BJ (cell line): Measurements from ENCODE around the gene GCHFR. TPM values are rescaled to one million over a fixed set of nuclear protein-coding genes. Genes with fewer than 3 reads are reported as not detected.

ENCODE experiments used
- CTCF ChIA-PET: fragments of 350-600 bp; formaldehyde crosslinking; extraction: SDS; loops from one replicate; lab custom pipeline; 2021; ENCODE audit warnings: antibody characterized with exemption, inconsistent platforms; lab: Yijun Ruan, JAX
- POLR2A ChIA-PET: fragments of 300-600 bp; sonication (Branson Sonifier 250); formaldehyde crosslinking; extraction: SDS; loops from one replicate; lab custom pipeline; 2021; ENCODE audit warnings: antibody characterized with exemption; lab: Charles Lee
- DNase-seq: peaks from one replicate; pipeline ENCODE4 v3.0.0-alpha.2; 2011; ENCODE audit warnings: low read depth
- H3K27me3 ChIP-seq: 2 replicates; pipeline ENCODE4 v1.6.0; 2011; ENCODE audit warnings: low read length; ENCODE audit not compliant: control insufficient read depth, insufficient read depth
- H3K36me3 ChIP-seq: 2 replicates; pipeline ENCODE4 v1.5.1; 2011; ENCODE audit warnings: low read length; ENCODE audit not compliant: control insufficient read depth, insufficient read depth
- H3K4me3 ChIP-seq: 2 replicates; pipeline ENCODE4 v1.5.1; 2011; ENCODE audit warnings: low read depth, mild to moderate bottlenecking, control low read depth, low read length
- polyA plus RNA-seq: library from polyadenylated mRNA; depleted of rRNA; stranded (reverse); fragments of >200 nt; gene quantifications from 2 replicates; pipeline ENCODE4 v1.2.3, GENCODE V29; 2011
- TF ChIP-seq, protein P1 (sequence below): IDR thresholded peaks from 2 replicates; pipeline ENCODE4 v1.5.1; 2011; ENCODE audit warnings: low read depth, mild to moderate bottlenecking, control low read depth, inconsistent platforms, low read length, moderate library complexity; ENCODE audit not compliant: insufficient read depth

GCHFR gene
- polyA plus RNA-seq, 1 experiment: 2.5 TPM

DNA sequence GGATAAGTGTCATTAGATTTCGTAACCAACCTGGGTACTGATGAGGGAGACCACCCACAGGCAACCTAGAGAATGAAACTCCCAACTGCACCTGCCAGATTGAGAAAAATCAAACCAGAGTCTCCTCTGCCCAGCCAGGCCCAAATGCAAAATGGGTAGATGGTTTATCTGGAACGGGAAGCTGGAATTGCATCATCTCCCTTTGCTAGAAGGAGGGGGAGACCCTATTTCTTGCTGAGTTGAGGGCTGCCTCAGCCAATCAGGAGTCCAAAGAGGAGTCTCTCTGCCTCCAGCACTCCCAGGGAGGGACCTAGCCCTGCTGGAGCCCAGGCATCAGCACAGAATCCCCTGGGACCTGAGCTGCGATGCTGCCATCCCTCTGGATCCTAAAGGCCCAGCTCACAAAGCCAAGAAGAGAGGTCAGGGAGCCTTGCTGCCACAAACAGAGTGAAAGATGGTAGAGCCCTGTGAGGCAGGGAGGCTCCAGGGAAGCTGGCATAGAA lies 16.9 kb upstream of the GCHFR start:
- Histone ChIP-seq H3K4me3 (no peak overlapping the region), H3K36me3 (peaks cover 7% of the 10 kb centered on the region), H3K27me3 (no peaks in the 10 kb centered on the region)
- TF ChIP-seq, protein P1, sequence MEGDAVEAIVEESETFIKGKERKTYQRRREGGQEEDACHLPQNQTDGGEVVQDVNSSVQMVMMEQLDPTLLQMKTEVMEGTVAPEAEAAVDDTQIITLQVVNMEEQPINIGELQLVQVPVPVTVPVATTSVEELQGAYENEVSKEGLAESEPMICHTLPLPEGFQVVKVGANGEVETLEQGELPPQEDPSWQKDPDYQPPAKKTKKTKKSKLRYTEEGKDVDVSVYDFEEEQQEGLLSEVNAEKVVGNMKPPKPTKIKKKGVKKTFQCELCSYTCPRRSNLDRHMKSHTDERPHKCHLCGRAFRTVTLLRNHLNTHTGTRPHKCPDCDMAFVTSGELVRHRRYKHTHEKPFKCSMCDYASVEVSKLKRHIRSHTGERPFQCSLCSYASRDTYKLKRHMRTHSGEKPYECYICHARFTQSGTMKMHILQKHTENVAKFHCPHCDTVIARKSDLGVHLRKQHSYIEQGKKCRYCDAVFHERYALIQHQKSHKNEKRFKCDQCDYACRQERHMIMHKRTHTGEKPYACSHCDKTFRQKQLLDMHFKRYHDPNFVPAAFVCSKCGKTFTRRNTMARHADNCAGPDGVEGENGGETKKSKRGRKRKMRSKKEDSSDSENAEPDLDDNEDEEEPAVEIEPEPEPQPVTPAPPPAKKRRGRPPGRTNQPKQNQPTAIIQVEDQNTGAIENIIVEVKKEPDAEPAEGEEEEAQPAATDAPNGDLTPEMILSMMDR: no peak
- CTCF ChIA-PET: interaction anchor here (1.0 to 1.9 kb wide), 4 partner anchors 16 to 157 kb away, joined by 3 to 6 read pairs (median 4); no protein-coding TSS in a partner anchor
- POLR2A ChIA-PET: no interaction called here
- no peak for DNase-seq

DNA sequence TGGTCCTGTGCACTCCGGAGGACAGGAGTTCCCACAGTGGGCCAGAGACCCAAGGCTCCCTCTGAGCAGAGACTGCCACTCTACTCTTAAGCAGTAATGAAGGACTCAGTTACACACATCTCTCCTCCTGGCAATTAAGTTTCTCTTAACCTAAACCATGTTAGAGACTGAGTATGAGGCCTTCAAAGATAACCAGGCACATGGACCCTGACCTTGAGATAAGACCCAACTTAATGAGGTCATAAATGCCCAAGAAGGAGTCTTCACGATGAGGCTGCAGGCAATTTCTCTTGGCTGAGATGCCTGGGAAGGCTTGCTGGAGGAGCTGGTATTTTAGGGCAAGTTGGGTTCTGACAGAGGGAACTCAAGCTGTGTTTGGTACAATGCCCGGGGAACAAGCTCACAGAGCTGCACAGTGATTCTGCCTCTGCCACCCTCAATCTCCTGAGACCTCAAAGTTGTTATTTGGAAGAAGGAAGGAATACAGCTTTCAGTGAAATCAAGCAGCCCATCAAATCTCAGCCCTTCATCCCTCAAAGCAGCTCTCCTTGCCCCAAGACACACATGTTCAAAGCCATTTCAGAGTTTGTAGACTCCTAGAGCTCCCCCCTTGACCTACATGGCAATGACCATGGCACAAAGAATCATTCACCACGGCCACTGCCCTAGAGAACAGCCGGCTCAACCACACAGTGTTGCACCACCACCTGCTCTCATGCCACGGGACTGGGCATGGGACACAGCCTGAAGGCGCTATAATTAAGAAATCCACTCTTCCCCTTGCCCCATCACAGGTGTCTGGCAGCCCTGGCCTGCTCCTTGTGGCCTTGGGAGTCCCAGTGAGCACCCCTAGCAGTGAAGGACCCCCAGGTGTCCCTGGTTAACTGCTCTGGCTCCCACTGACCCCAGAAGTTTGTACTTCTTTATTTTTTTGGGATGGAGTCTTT lies 15.9 kb upstream of the GCHFR start:
- Histone ChIP-seq H3K27me3 (no peaks in the 10 kb centered on the region), H3K4me3 (no peak overlapping the region), H3K36me3 (peaks cover 7% of the 10 kb centered on the region)
- ChIA-PET POLR2A (no interaction called here), CTCF (interaction anchor here (1.1 to 1.9 kb wide), 3 partner anchors 13 to 20 kb away, joined by 3 to 6 read pairs (median 4); no protein-coding TSS in a partner anchor)
- TF ChIP-seq, protein P1: no peak
- no peak for DNase-seq

GRCh38 chr15:40749151-40749630 lies 14.7 kb upstream of the GCHFR start:
- ChIA-PET CTCF (no interaction called here), POLR2A (no interaction called here)
- Histone ChIP-seq H3K36me3 (peaks cover 5% of the 10 kb centered on the region), H3K27me3 (no peaks in the 10 kb centered on the region), H3K4me3 (no peak overlapping the region)
- DNase-seq: no peak
- TF ChIP-seq, protein P1: no peak

- CTCF ChIA-PET: interaction anchor here (1.1 to 1.2 kb wide), 2 partner anchors 15 to 108 kb away, joined by 3 read pairs; no protein-coding TSS in a partner anchor
- H3K36me3 ChIP-seq: peaks cover 3% of the 10 kb centered on the region
- TF ChIP-seq, protein P1: no peak
- H3K27me3 ChIP-seq: no peaks in the 10 kb centered on the region
- H3K4me3 ChIP-seq: no peak overlapping the region
- no peak for DNase-seq
- POLR2A ChIA-PET: no interaction called here
These were observed 13.0 kb upstream of the GCHFR start for GRCh38 chr15:40750885-40751284.

- CTCF ChIA-PET: interaction anchor here (0.7 to 1.3 kb wide), 3 partner anchors 16 to 160 kb away, joined by 3 read pairs; no protein-coding TSS in a partner anchor
These were observed 12.1 kb upstream of the GCHFR start for GRCh38 chr15:40751745-40752144.

More at GRCh38 chr15:40751745-40752144, 12.1 kb upstream of the GCHFR start:
- Histone ChIP-seq H3K27me3 (no peaks in the 10 kb centered on the region), H3K36me3 (peaks cover 3% of the 10 kb centered on the region), H3K4me3 (no peak overlapping the region)
- DNase-seq: no peak
- POLR2A ChIA-PET: no interaction called here
- TF ChIP-seq, protein P1: no peak
